Measurements from ENCODE around the gene GPR68.

GPR68 gene

DNA sequence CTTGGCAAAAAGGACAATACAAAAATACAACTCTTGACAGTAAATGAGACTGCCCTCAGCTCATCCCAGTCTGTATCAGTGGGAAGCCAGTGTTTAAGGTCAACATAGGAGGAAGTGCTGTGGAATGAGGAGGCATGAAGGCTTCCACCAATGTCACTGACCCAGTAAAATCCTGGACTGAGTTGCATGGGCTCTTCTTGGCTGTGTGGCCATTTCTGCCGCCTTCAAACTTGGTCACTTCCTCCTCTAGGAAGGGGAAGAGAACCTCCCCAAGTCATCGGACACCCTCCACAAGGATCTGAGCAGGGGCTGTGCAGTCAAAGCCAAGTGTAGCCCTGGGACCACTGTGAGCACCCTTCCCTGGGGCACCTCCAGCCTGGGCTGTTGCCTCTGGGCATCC, 11.9 kb downstream of the GPR68 start:
- Histone ChIP-seq H3K4me3 (ENCODE audit: low read length) (no peak overlapping the region), H3K79me2 (ENCODE audit: control insufficient read depth, low read length) (no peaks in the 10 kb centered on the region), H4K20me1 (ENCODE audit: control insufficient read depth, insufficient read depth, low read depth, low read length) (no peaks in the 10 kb centered on the region), H3K9me3 (ENCODE audit: control insufficient read depth, insufficient read depth, low read length) (no peaks in the 10 kb centered on the region; the same call in 1 of the 2 replicates), H3K4me1 (ENCODE audit: control insufficient read depth, low read length) (peaks cover 44% of the 10 kb centered on the region), H3F3A (ENCODE audit: control insufficient read depth, insufficient read depth) (0 out of 2 replicates have a peak, but pooled peaks cover 2% of the 10 kb centered on the region), H3K9me2 (replicated peaks; ENCODE audit: control insufficient read depth, low read length) (no peaks in the 10 kb centered on the region), H3K27ac (ENCODE audit: low read depth, low read length) (no peak overlapping the region), H3K4me2 (ENCODE audit: low read length) (no peak overlapping the region), H3K27me3 (ENCODE audit: control insufficient read depth, low read length) (no peaks in the 10 kb centered on the region), H3K36me3 (ENCODE audit: control insufficient read depth, low read length) (no peaks in the 10 kb centered on the region)
- TF ChIP-seq, protein P1, sequence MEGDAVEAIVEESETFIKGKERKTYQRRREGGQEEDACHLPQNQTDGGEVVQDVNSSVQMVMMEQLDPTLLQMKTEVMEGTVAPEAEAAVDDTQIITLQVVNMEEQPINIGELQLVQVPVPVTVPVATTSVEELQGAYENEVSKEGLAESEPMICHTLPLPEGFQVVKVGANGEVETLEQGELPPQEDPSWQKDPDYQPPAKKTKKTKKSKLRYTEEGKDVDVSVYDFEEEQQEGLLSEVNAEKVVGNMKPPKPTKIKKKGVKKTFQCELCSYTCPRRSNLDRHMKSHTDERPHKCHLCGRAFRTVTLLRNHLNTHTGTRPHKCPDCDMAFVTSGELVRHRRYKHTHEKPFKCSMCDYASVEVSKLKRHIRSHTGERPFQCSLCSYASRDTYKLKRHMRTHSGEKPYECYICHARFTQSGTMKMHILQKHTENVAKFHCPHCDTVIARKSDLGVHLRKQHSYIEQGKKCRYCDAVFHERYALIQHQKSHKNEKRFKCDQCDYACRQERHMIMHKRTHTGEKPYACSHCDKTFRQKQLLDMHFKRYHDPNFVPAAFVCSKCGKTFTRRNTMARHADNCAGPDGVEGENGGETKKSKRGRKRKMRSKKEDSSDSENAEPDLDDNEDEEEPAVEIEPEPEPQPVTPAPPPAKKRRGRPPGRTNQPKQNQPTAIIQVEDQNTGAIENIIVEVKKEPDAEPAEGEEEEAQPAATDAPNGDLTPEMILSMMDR (IDR thresholded peaks at IDR 0.05; ENCODE audit: low read depth, low read length, poor library complexity, severe bottlenecking), result no peak
- no peak for TF ChIP-seq EZH2phosphoT487 (IDR thresholded peaks at IDR 0.05; ENCODE audit: borderline replicate concordance, low read length)

DNA sequence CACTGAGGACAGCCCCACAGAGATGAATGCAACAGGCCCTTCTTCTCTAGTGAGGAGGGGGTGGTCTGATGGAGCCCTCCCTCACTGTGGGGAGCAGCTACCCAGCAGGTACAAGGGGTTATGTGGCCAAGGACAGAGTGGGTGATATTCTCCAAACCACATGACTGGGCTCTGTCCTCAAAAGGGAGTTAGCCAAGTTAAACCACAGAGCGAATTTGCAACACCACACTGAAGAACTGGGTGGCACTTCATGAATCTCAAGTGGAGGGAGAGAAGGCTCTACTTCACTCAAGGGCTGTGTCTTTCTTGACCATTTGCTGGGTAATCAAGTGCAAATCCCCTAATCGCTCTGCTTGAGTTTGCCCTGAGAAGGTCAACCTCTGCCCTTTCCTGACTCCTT, 12.5 kb downstream of the GPR68 start:
- no peak overlapping the region for H3K4me3 ChIP-seq (ENCODE audit: low read length)
- TF ChIP-seq, protein P1 (IDR thresholded peaks at IDR 0.05; ENCODE audit: low read depth, low read length, poor library complexity, severe bottlenecking), result no peak
- no peak for TF ChIP-seq EZH2phosphoT487 (IDR thresholded peaks at IDR 0.05; ENCODE audit: borderline replicate concordance, low read length)
- H3K4me1 ChIP-seq (ENCODE audit: control insufficient read depth, low read length), result peaks cover 48% of the 10 kb centered on the region
- no peaks in the 10 kb centered on the region for H3K27me3 ChIP-seq (ENCODE audit: control insufficient read depth, low read length)
- no peaks in the 10 kb centered on the region for H4K20me1 ChIP-seq (ENCODE audit: control insufficient read depth, insufficient read depth, low read depth, low read length)
- no peaks in the 10 kb centered on the region for H3K79me2 ChIP-seq (ENCODE audit: control insufficient read depth, low read length)
- H3K36me3 ChIP-seq (ENCODE audit: control insufficient read depth, low read length), result no peaks in the 10 kb centered on the region
- no peak overlapping the region for H3K27ac ChIP-seq (ENCODE audit: low read depth, low read length)
- no peaks in the 10 kb centered on the region for H3K9me2 ChIP-seq (replicated peaks; ENCODE audit: control insufficient read depth, low read length)
- H3K4me2 ChIP-seq (ENCODE audit: low read length), result no peak overlapping the region
- 0 out of 2 replicates have a peak, but pooled peaks cover 2% of the 10 kb centered on the region for H3F3A ChIP-seq (ENCODE audit: control insufficient read depth, insufficient read depth)
- H3K9me3 ChIP-seq (ENCODE audit: control insufficient read depth, insufficient read depth, low read length), result no peaks in the 10 kb centered on the region; the same call in 1 of the 2 replicates

DNA sequence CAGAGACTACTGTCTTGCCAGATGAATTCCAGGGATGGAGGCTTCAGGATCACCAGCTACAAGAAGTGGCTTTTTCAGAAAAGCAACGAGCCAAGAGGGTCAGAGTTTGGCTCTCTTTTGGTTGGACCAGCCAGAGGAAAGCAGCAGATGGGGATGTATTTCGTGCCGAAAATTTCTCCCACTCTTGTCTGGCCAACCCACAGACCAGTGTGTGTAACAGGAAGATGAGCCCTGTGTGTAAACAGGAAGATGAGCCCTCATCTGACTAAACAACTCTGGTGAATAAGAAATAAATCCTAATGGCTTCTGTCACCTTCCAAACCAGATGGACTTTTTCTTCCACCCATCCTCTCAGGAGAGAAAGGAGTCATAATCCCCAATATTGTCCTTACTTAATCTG, 13.1 kb downstream of the GPR68 start:
- H3K27me3 ChIP-seq (ENCODE audit: control insufficient read depth, low read length), result no peaks in the 10 kb centered on the region
- no peaks in the 10 kb centered on the region for H3K9me2 ChIP-seq (replicated peaks; ENCODE audit: control insufficient read depth, low read length)
- TF ChIP-seq EZH2phosphoT487 (IDR thresholded peaks at IDR 0.05; ENCODE audit: borderline replicate concordance, low read length), result no peak
- TF ChIP-seq, protein P1 (IDR thresholded peaks at IDR 0.05; ENCODE audit: low read depth, low read length, poor library complexity, severe bottlenecking), result no peak
- H3K4me1 ChIP-seq (ENCODE audit: control insufficient read depth, low read length), result peaks cover 48% of the 10 kb centered on the region
- H3K79me2 ChIP-seq (ENCODE audit: control insufficient read depth, low read length), result no peaks in the 10 kb centered on the region
- no peak overlapping the region for H3K4me3 ChIP-seq (ENCODE audit: low read length)
- H3K27ac ChIP-seq (ENCODE audit: low read depth, low read length), result no peak overlapping the region
- H3F3A ChIP-seq (ENCODE audit: control insufficient read depth, insufficient read depth), result 0 out of 2 replicates have a peak, but pooled peaks cover 2% of the 10 kb centered on the region
- H4K20me1 ChIP-seq (ENCODE audit: control insufficient read depth, insufficient read depth, low read depth, low read length), result no peaks in the 10 kb centered on the region
- H3K36me3 ChIP-seq (ENCODE audit: control insufficient read depth, low read length), result no peaks in the 10 kb centered on the region
- H3K9me3 ChIP-seq (ENCODE audit: control insufficient read depth, insufficient read depth, low read length), result no peaks in the 10 kb centered on the region; the same call in 1 of the 2 replicates
- H3K4me2 ChIP-seq (ENCODE audit: low read length), result no peak overlapping the region
